Progenitor cell of endocrine pancreas (in vitro differentiated cells): ENCODE results near the gene MAST4. TPM values are rescaled to one million over a fixed set of nuclear protein-coding genes. Genes with fewer than 3 reads are reported as not detected.

Source experiments
- DNase-seq: peaks from one replicate; pipeline ENCODE4 v3.0.0; 2021; ENCODE audit warnings: low spot score; ENCODE audit not compliant: unreplicated experiment
- H3K27ac Mint-ChIP-seq: 2 replicates; pipeline ENCODE4 v1.8.0; 2021; ENCODE audit warnings: mild to moderate bottlenecking, moderate library complexity, mixed read lengths
- H3K27me3 Mint-ChIP-seq: 2 replicates; pipeline ENCODE4 v1.8.0; 2021; ENCODE audit warnings: mixed read lengths
- H3K36me3 Mint-ChIP-seq: 2 replicates; pipeline ENCODE4 v1.8.0; 2022; ENCODE audit warnings: mixed read lengths; ENCODE audit not compliant: insufficient read depth
- H3K4me1 Mint-ChIP-seq: 2 replicates; pipeline ENCODE4 v1.8.0; 2021; ENCODE audit warnings: low read depth, mixed read lengths
- H3K4me3 Mint-ChIP-seq: 2 replicates; pipeline ENCODE4 v1.8.0; 2021; ENCODE audit warnings: low read depth, mild to moderate bottlenecking, moderate library complexity, mixed read lengths
- H3K9me3 Mint-ChIP-seq: 2 replicates; pipeline ENCODE4 v1.8.0; 2021; ENCODE audit warnings: low read depth, mixed read lengths
- CTCF ChIP-seq: fragments of 200-600 bp; sonication (generic); IDR thresholded peaks from one replicate; pipeline ENCODE4 v1.5.0; 2021; ENCODE audit warnings: antibody characterized with exemption, mild to moderate bottlenecking; ENCODE audit not compliant: unreplicated experiment
- total RNA-seq: library from RNA; stranded (reverse); gene quantifications from 2 replicates; pipeline ENCODE4 v1.2.1, GENCODE V29; 2021

Gene MAST4
- total RNA-seq, 1 donor from 2014 or later = 45.3 TPM

DNA sequence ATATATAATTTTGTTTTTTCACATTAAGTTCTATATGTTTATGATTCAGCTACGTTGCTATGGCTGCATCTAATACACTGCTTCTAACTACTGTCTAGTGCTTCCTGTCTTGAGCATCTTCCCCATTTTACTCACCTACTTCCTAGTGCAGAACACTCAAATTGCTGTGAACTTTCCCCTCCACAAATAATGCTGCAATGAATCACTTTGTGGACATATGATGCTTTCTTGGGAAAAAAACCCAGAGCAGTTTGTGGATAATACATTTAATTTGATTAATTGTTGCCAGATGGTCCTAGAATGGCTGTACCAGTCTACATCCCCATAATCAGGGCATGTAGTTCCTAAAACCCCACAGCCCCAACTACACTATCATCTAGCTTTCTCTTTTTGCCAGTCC lies 581.9 kb downstream of the MAST4 start:
- Mint-ChIP-seq H3K4me3 (no peak overlapping the region), H3K27me3 (peaks cover 3% of the 10 kb centered on the region), H3K36me3 (no peaks in the 10 kb centered on the region), H3K27ac (no peak overlapping the region), H3K9me3 (no peaks in the 10 kb centered on the region), H3K4me1 (peaks cover 3% of the 10 kb centered on the region)
- TF ChIP-seq CTCF = no peak
- DNase-seq = no peak

DNA sequence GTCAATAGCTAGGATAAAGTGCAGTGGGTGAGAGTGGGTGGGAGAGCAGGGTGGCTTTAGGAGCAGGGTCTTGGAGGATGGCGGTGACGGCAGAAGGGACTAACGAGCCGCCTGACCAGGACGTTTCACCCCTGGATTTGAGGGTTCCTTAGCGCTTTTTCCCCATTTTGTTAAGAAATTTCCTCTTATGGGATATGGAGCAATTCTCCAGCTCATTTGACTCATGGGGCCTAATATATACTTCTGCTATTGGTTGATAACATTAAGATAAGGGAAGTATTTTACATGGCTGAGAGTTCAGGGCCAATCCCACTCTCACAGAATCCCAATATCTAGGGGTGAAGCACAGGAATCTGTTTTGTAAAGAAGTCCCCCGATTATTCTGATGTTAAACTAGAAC lies 582.8 kb downstream of the MAST4 start:
- H3K27ac Mint-ChIP-seq = no peak overlapping the region
- H3K27me3 Mint-ChIP-seq = peaks cover 6% of the 10 kb centered on the region
- no peak for TF ChIP-seq CTCF
- H3K36me3 Mint-ChIP-seq = no peaks in the 10 kb centered on the region
- peaks cover 3% of the 10 kb centered on the region for H3K4me1 Mint-ChIP-seq
- H3K9me3 Mint-ChIP-seq = no peaks in the 10 kb centered on the region
- DNase-seq = no peak
- H3K4me3 Mint-ChIP-seq = no peak overlapping the region

DNA sequence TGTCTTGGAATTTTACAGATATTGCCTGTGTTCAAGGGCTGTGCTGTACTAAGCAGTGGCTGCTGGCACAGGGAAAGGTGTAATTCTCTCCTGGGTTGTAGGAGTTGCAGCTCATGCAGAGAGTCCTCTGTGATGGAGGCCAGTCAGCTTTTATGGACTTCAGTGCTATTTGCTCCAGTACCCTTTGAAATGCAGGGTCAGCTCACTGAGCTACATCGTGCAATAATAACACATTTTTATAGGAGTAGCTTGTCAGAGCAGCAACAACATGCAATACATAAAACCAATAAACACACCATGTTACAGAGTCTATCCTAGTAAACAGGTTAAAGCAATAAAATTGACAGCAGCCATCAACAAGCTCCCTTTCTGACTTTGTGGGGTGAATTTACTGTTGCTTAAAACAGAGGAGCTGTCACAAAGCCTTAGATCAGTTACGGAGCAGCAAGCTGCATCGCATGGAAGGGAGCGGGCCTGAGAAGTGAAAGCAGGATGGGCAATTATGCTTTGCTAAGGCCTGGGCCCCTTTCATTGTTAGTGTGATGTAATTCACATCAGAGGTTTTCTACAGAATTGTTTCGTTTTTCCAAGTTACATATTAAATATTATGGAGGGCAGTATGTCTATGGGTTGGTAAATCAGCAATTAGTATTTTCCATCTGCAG lies 583.6 kb downstream of the MAST4 start:
- Mint-ChIP-seq H3K27ac (no peak overlapping the region), H3K4me3 (no peak overlapping the region), H3K36me3 (no peaks in the 10 kb centered on the region), H3K4me1 (peaks cover 3% of the 10 kb centered on the region), H3K27me3 (peaks cover 6% of the 10 kb centered on the region), H3K9me3 (no peaks in the 10 kb centered on the region)
- no peak for TF ChIP-seq CTCF
- no peak for DNase-seq

GRCh38 chr5:67181648-67182221 lies 585.5 kb downstream of the MAST4 start:
- no peak overlapping the region for H3K4me3 Mint-ChIP-seq
- H3K36me3 Mint-ChIP-seq = no peaks in the 10 kb centered on the region
- peaks cover 6% of the 10 kb centered on the region for H3K27me3 Mint-ChIP-seq
- H3K9me3 Mint-ChIP-seq = no peaks in the 10 kb centered on the region
- H3K27ac Mint-ChIP-seq = no peak overlapping the region
- H3K4me1 Mint-ChIP-seq = peaks cover 3% of the 10 kb centered on the region
- no peak for TF ChIP-seq CTCF
- DNase-seq = no peak

GRCh38 chr5:67182301-67182790 lies 586.2 kb downstream of the MAST4 start:
- no peak for TF ChIP-seq CTCF
- no peak for DNase-seq
- no peaks in the 10 kb centered on the region for H3K36me3 Mint-ChIP-seq
- peaks cover 6% of the 10 kb centered on the region for H3K27me3 Mint-ChIP-seq
- H3K4me3 Mint-ChIP-seq = no peak overlapping the region
- H3K27ac Mint-ChIP-seq = no peak overlapping the region
- H3K4me1 Mint-ChIP-seq = peaks cover 3% of the 10 kb centered on the region
- no peaks in the 10 kb centered on the region for H3K9me3 Mint-ChIP-seq
